Upper lobe of left lung (tissue), 4 donors: ENCODE measurements around the gene RPS6KL1.

Source experiments
- CTCF ChIP-seq, 6 experiments: fragments of 450-650 bp in 4 of 6; fragments of 200-600 bp in 2 of 6; sonication (generic) in 2 of 6; IDR thresholded peaks; one replicate each; pipeline ENCODE4 v1.5.1; 2016 to 2019; ENCODE audit warnings: antibody characterized with exemption in 6 of 6
- POLR2A ChIP-seq, 4 donors: fragments of 450-650 bp; IDR thresholded peaks; one replicate each; pipeline ENCODE4 v1.5.1; 2016 to 2017; ENCODE audit warnings: antibody characterized with exemption in 4 of 4, mild to moderate bottlenecking in 2 of 4

GRCh38 chr14:74890262-74890661, 32.8 kb downstream of the RPS6KL1 start:
- no peak for TF ChIP-seq CTCF (IDR thresholded peaks at IDR 0.05)
- TF ChIP-seq POLR2A (IDR thresholded peaks at IDR 0.05), result no peak
